Umbilical cord (tissue), 2 donors: Measurements from ENCODE around the gene ADSL. TPM values are rescaled to one million over a fixed set of nuclear protein-coding genes. Genes with fewer than 3 reads are reported as not detected.

Experiments used
- DNase-seq: peaks from one replicate; pipeline ENCODE4 v3.0.0-alpha.2; 2015; ENCODE audit warnings: low spot score
- total RNA-seq: library from RNA; depleted of rRNA; stranded (reverse); fragments of >200 nt; gene quantifications from one replicate; pipeline ENCODE4 v1.2.3, GENCODE V29; 2014; ENCODE audit warnings: low replicate concordance; ENCODE audit not compliant: insufficient read depth

The ADSL gene
- total RNA-seq, 1 donor from 2014 or later, result 123 TPM

DNA sequence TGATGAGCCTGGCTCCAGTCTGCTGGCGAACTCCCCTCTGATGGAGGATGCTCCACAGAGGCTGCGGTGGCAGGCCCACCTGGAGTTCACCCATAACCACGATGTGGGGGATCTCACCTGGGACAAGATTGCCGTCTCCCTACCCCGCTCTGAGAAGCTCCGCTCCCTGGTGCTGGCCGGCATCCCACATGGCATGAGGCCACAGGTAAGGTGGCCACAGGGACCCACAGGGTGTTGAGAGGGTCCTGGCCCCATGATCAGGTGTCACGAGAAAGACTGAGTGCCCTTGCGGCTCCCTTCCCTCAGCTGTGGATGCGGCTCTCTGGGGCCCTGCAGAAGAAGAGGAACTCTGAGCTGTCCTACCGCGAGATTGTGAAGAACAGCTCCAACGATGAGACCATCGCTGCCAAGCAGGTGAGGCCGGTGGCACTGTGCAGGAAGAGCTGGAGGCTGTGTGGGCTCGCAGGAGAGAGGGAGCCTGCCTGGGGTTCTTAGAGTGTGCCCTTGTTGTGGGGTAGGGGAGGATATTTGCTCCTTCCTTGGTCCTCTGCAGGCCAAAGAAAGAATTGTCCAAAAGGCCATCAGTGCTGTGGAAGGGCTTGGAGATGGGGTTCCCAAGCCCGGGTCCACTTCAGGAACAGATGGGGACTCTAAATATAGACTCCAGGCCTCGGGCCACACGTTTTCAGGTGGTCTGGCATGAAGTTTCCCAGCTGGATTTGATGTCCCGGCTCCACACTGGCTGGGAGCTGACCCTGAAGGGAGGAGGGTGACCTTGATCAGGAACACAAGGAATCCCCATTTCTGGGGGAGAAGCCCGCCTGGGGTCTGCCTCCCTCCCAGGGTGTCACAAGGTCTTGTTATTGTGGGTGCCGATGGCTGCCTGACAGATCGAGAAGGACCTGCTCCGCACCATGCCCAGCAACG lies 58.2 kb downstream of the ADSL start:
- no peak for DNase-seq

DNA sequence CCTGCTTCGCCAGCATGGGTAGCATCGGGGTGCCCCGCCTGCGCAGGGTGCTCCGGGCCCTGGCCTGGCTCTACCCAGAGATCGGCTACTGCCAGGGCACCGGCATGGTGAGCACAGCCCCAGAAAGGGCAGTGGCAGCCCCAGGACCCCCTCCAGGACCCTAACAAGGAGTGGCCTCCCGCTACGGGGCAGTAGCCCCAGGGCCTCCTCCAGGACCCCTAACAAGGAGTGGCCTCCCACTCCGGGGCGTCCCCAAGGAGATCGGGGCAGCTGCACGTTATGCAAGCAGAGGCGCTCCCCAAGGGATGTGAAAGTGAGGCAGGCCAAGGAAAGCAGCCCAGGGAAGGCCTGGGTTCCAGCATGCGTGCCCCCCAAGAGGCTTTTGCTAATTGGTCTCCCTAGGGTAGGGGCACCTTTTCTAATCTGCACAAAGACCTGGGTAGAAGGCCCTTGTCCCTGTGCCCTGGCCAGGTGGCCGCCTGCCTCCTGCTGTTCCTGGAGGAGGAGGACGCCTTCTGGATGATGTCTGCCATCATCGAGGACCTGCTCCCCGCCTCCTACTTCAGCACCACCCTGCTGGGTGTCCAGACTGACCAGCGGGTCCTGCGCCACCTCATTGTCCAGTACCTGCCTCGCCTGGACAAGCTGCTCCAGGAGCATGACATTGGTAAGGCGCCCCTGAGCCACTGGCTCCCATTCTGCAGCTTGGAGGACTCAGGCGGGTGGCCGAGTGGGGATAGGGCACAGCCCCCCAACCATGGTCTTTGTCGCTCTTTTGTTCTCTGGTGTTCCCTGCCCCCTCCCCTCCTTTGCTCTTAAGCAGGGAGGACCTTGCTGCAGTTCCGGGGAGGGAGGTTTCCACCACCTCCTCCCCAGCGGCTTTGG lies 59.1 kb downstream of the ADSL start:
- DNase-seq, result no peak

DNA sequence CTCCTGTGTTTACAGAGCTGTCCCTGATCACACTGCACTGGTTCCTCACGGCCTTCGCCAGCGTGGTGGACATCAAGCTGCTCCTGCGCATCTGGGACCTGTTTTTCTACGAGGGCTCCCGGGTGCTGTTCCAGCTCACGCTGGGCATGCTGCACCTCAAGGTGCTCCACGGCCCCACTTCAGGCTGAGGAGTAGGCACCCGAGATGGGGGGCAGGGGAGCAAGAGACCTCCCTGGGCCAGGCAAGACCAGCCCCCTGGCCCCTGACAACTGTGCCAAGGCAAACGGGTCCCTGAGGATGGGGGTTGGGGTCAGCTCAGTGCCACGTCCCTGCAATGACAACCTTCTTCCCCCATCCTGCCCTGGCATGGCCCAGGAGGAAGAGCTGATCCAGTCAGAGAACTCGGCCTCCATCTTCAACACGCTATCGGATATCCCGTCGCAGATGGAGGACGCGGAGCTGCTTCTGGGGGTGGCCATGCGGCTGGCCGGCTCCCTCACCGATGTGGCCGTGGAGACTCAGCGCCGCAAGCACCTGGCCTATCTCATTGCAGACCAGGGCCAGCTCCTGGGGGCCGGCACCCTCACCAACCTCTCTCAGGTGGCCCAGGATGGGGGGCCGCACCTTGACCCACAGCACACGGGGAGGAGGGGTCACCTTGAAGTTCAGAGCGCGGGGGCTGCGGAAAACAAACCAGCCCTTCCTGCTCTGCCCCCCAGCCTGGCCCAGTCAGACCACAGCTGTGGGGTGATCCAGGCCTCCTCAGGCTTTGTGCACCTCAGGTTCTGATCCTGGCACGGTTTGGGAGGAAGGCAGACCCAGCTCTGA lies 60.0 kb downstream of the ADSL start:
- no peak for DNase-seq

DNA sequence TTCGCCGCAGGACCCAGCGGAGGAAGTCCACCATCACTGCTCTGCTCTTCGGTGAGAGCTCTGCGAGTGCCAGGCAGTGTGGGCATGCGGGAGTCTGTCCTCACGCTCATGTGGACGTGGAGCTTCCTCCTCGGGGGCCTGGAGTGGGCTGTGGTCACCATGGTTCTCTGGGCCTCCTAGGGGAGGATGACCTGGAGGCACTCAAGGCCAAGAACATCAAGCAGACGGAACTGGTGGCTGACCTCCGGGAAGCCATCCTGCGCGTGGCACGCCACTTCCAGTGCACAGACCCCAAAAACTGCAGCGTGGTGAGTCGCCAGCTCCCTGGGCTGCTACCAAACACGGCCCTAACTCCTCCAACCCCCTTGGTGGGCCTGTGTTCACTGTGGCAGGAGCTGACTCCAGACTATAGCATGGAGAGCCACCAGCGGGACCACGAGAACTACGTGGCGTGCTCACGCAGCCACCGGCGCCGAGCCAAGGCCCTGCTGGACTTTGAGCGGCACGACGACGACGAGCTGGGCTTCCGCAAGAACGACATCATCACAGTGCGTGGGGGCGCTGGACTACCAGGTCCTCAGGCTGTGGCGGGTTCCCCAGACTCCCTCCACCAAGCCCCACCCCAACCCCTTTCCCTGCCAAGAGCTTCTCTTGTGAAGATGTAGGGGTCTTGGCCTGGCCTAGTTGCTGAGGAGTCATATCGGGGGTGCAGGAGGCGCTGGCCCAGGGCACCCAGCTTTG lies 60.9 kb downstream of the ADSL start:
- no peak for DNase-seq

DNA sequence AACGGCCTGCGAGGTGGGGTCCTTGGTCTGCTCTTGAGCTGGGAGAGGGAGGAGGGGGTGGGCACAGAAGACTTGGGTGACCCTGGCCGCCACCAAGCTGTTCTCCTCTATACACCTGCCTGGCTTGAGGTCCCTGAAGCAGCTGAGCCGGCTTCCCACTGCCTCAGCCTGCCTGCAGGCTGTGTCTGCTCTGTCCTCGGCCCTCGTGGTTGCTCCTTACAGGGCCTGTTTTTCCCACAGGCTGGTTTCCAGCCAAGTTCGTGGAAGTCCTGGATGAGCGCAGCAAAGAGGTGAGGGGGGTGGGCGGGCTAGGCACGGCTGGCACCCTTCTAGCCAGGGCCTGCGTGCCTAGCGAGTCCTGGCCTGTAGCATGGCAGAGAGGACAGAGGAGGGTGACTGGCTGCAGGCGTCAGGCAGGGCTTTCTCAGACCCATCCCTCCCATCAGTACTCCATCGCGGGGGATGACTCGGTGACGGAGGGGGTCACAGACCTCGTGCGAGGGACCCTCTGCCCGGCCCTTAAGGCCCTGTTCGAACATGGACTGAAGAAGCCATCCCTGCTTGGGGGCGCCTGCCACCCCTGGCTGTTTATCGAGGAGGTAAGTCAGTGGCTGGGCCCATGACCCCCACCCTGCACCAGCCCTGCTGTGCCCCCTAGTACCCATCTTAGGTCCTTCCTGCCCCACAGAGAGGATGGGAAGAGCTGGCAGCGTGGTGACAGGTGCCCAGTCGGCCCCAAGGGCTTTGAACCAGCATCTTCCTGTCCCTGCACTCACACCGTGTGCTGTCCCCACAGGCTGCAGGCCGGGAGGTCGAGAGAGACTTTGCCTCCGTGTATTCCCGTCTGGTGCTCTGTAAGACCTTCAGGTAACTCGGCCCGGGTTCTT lies 61.8 kb downstream of the ADSL start:
- no peak for DNase-seq

DNA sequence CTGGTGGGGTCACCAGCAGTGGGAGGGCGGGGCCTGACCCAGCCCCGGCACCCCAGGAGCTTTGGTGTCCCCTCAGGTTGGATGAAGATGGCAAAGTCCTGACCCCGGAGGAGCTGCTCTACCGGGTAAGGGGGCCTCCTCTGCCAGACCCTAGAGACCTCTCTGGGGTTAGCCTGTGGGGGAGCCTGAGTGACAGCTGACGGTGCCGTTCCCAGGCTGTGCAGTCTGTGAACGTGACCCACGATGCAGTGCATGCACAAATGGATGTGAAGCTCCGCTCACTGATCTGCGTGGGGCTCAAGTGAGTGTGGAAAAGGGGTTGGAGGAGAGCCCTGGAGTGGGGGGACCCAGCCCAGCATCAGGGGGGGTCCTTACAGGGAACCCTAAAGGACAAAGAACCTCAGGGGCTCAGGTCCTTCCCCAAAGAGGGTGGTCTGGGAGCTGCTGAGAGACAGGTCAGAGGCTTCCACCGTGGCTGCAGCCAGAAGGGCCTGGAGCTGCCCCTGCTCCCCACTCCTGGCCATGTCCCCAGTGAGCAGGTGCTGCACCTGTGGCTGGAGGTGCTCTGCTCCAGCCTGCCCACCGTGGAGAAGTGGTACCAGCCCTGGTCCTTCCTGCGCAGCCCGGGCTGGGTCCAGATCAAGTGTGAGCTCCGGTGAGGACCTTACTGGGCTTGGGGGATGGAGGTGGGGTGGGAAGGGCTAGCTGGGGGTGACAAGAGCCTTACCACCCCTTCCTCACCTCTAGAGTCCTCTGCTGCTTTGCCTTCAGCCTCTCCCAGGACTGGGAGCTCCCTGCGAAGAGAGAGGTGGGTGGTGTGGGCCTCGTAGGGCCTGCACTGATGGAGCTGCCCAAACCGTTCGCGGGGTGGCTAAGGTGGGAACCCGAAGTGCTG lies 62.7 kb downstream of the ADSL start:
- DNase-seq, result no peak

DNA sequence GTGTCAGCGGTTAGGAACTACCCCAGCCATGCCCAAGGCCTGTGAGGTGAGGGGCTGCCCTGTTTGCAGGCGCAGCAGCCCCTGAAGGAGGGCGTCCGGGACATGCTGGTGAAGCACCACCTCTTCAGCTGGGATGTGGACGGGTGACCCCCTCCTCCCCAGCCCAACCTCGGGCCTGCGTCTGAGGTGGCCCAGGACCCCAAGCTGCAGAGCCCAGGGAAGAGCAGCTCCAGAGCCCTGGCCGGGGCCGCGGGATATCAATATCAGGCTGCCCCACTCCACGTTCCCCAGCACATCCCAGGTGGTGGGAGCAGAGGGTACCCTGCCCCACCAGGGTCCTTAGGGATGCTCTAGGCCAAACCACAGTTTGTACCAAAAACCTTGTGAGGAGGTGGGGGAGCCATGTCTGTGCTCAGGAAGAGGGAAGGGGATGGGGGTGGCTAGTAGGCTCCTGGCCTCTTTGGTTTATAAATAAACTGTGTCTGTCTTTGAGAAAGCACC lies 63.4 kb downstream of the ADSL start:
- DNase-seq, result no peak

DNA sequence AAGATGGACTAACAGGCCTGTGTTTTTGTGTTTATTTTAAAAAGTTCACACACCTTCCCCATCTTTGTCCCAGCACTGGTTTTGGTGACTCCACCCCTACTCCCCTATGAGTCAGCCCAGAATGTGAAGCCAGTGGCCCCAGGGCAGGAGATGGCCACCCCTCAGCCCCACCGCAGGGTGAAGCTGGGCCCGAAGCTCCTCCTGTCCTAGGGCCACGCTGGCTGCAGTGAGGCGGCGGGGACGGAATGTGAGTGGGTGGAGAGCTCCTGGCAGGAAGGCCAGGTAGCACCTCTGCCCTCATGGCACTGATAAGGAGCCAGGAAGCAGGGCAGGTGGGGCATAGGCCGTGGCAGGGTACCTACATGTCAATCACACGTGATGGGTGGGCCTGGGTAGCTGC lies 64.0 kb downstream of the ADSL start:
- DNase-seq, result no peak

DNA sequence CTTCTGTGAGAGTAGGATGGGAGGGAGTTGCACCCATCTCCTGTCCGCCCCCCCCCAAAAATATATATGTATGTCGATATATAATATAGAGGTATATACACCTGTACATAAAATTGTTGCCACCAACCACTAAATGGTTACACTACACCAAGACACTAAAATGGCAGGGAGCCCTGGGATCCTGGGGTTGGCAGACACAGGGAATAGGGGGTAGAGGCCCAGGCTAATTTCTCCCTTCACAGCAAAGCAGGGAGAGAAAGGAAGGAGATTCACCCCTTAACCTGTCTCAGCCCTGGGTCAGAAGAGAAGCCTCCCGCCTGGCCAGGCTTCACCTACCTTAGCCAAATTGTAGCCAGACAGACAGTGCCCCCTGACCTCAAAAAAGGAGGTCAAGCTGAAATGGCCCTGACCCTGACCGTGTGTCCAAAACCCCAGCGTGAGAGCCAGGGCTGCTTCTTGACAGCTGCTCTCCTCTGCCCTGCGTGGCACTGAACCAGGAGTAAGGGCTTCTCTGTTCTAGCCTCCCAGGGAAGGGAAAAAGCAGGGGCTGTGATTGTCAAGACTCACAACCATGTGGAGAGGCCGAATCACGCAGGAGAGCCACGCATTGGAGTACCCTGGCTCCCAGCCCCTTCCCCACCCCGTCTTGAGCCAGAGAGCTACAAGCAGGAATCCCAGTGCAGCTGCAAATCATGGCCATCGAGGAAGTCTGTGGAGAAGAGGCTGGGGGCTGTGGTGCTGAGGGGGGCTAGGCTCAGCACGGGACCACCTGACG lies 64.6 kb downstream of the ADSL start:
- no peak for DNase-seq

DNA sequence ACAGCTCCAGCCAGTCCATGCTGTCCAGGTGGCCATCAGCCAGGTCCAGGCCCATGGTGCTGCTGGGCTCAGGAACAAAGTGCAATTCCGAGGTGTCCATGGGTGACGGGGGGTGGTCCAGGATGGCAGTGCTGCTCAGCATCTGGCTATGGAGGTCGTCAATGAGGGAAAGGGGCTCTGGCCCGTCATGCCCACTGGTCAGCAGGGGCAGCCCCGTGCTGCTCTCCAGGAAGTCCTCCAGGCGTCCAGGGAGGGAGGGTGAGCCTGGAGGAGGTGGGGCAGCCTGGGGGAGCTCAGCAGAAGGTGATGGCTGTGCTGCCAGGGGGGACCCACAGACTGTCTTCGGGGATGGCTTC lies 65.2 kb downstream of the ADSL start:
- no peak for DNase-seq

DNA sequence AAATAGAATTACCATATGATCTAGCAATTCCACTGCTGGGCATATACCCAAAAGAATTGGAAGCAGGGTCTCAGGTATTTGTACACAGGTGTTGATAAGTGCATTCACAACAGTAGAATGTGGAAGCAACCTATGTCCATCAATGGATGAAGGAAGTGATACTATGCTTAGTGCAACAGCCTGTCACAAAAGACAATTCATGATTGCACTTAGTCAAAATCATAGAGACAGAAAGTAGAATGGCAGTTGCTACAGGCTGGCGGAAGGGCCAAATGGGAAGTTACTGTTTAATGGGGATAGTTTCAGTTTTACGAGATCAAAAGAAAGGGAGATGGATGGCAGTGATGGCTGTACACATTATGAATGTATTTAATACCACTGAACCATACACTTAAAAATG lies 66.1 kb downstream of the ADSL start:
- no peak for DNase-seq

DNA sequence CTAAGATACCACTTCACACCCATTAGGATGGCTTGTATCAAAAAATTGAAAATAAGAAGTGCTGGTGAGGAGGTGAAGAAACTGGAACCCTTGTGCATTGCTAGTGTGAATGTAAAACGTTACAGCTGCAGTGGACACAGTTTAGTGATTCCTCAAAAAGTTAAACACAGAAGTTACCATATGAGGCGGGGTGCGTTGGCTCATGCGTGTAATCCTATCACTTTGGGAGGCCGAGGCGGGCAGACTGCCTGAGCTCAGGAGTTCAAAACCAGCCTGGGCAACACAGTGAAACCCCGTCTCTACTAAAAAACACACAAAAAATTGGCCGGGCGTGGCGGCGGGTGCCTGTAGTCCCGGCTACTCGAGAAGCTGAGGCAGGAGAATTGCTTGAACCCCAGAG lies 67.6 kb downstream of the ADSL start:
- no peak for DNase-seq

DNA sequence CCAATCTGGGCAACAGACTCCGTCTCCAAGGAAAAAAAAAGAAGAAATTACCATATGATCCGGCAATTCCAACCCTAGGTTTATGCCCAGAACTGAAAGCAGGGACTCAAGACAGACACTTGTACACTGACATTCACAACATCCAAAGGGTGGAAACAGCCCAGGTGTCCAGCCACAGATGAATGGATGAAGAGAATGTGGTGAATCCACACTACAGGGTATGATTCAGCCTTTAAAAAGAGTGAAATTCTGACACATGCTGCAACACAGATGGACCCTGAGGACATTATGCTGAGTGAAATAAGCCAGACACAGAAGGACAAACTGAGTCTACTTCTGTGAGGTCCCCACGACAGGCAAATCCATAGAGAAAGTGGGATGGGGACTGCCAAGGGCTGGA lies 68.0 kb downstream of the ADSL start:
- peak; percentile 12 for DNase-seq

DNA sequence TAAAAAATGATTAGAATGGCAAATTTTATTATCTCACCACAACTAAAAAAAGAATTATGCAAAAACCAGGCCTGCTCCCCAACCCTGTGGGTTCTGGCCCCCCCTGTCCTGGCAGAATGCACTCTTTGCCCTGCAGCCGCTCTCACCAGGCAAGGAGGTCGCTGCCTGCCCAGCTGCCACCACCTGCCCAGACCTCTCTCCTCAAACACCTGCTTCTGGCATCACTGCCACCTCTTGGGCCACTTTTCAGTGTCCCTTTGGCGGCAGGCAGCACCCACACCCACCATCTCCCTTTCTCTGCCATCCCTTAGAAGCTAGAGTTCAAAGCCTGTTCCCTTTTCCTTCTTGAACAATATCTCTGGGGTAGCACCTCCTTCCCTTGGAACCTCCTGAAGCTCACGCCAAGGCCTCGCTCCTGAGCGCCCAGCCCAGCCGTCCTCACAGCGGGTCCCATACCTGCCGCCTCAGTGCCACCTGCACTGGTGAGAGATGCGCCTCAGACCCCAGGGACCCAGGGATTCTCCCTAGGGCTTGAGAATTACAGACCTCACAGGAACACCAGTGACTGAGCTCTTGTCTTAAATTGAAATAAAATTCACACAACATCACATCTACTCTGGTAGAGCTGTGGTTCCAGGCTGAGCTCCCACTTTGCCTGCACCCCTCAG lies 68.7 kb downstream of the ADSL start:
- no peak for DNase-seq

DNA sequence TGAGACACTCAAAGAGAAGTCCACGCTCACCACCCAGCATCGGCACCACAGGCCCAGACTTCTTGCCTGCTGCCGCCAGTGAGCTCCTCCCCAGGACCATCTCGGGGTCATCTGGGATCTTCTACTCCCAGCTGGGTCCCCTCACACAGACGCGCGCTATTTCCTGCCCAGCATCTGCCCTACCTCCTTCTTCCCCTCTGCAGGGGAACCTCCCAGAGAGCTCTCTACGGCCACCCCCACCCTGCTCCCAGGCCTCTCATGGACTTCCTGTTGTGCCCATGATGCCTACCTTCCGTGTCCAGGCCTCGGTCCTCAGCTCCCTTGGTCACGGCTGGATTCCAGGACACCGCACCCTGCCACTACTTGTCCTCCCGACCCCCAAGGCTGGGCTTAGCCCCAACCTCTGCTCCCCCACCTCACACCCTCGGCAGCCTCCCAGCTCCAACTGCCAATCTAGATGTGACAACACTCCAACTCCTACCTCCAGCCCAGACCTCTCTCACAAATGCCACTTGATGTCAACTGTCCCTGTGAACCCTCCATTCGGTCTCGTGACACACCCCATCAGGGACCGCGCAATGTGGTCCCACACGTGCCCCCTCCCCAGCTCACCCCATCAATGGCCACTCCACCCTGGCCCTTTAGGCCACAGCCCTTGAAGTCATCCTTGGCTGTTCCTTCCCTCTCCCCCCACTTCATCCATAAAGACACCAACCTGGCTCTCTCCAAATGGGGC lies 69.4 kb downstream of the ADSL start:
- DNase-seq, result no peak

DNA sequence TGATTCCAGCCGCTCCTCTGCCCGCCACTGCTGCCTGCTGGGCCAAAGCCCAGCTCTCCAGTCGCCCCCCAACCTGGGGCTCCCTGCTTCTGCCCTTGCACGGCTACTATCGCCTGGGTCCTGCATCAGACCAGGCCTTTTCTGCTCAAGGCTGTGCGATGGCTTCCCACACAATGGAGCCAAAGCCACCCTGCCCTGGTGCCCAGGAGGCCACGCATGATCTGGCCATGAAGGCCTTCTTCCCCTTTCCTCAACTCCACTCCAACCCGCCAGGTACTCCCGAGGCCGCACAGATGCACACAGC lies 69.9 kb downstream of the ADSL start:
- DNase-seq, result no peak

DNA sequence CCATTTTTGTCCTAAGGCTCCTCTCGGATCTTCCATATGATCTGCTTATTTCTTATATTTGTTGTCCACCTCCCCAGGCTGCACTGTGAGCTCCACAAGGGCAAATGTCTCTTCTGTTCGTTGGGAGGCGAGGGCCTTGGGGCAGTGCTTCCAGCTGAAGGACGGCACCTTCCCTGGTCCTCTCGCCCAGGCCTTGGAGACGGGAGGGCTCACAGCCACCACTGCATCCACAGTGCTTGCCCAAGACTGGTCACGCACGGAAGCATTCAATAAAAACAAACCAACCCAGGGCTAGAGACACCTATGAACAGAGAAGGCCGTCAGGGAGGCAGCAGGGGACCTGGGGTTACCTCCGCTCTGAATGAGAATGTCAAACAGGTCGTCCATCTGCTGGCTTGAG lies 70.3 kb downstream of the ADSL start:
- DNase-seq, result no peak
